ENCODE data around the gene C1S.
"Not testable (repeated sequence)": the region's sequence is repeated elsewhere in the genome, so short reads cannot be mapped to it uniquely, and the experiment has no call there.

The C1S gene

GRCh38 chr12:7046383-7047105, 14.0 kb upstream of the C1S start:
- DNase-seq (ENCODE audit: low read depth in 2 of 2, low spot score in 1 of 2) = no peak

GRCh38 chr12:7047306-7047705, 13.2 kb upstream of the C1S start:
- DNase-seq (ENCODE audit: low read depth in 2 of 2, low spot score in 1 of 2) = no peak

GRCh38 chr12:7049445-7049951, 11.0 kb upstream of the C1S start:
- DNase-seq (ENCODE audit: low read depth in 2 of 2, low spot score in 1 of 2) = not testable (repeated sequence)

GRCh38 chr12:7049973-7050372, 10.5 kb upstream of the C1S start:
- DNase-seq (ENCODE audit: low read depth in 2 of 2, low spot score in 1 of 2) = not testable (repeated sequence)

GRCh38 chr12:7054925-7055324, 5.6 kb upstream of the C1S start:
- no peak for DNase-seq (ENCODE audit: low read depth in 2 of 2, low spot score in 1 of 2)

- not testable (repeated sequence) for DNase-seq (ENCODE audit: low read depth in 2 of 2, low spot score in 1 of 2)
Observed at GRCh38 chr12:7055736-7056135, 4.8 kb upstream of the C1S start.

- no peak for DNase-seq (ENCODE audit: low read depth in 2 of 2, low spot score in 1 of 2)
Observed at GRCh38 chr12:7058163-7058845, 2.2 kb upstream of the C1S start.

GRCh38 chr12:7058850-7059395, 1.6 kb upstream of the C1S start:
- no peak for DNase-seq (ENCODE audit: low read depth in 2 of 2, low spot score in 1 of 2)

GRCh38 chr12:7059780-7060179, 738 bp upstream of the C1S start:
- DNase-seq (ENCODE audit: low read depth in 2 of 2, low spot score in 1 of 2) = no peak

- no peak for DNase-seq (ENCODE audit: low read depth in 2 of 2, low spot score in 1 of 2)
Observed at GRCh38 chr12:7061138-7061537, 620 bp downstream of the C1S start.

- no peak for DNase-seq (ENCODE audit: low read depth in 2 of 2, low spot score in 1 of 2)
Observed at GRCh38 chr12:7061596-7061995, 1.1 kb downstream of the C1S start.

- no peak for DNase-seq (ENCODE audit: low read depth in 2 of 2, low spot score in 1 of 2)
Observed at GRCh38 chr12:7064516-7064915, 4.0 kb downstream of the C1S start.

GRCh38 chr12:7065073-7065623, 4.6 kb downstream of the C1S start:
- no peak for DNase-seq (ENCODE audit: low read depth in 2 of 2, low spot score in 1 of 2)

GRCh38 chr12:7066596-7066995, 6.1 kb downstream of the C1S start:
- no peak for DNase-seq (ENCODE audit: low read depth in 2 of 2, low spot score in 1 of 2)

- no peak for DNase-seq (ENCODE audit: low read depth in 2 of 2, low spot score in 1 of 2)
Observed at GRCh38 chr12:7067096-7067495, 6.6 kb downstream of the C1S start.

- no peak for DNase-seq (ENCODE audit: low read depth in 2 of 2, low spot score in 1 of 2)
Observed at GRCh38 chr12:7068240-7068993, 7.9 kb downstream of the C1S start.

- DNase-seq (ENCODE audit: low read depth in 2 of 2, low spot score in 1 of 2) = no peak
Observed at GRCh38 chr12:7068994-7069346, 8.5 kb downstream of the C1S start.

- no peak for DNase-seq (ENCODE audit: low read depth in 2 of 2, low spot score in 1 of 2)
Observed at GRCh38 chr12:7069386-7069785, 8.9 kb downstream of the C1S start.

GRCh38 chr12:7072035-7072434, 11.5 kb downstream of the C1S start:
- no peak for DNase-seq (ENCODE audit: low read depth in 2 of 2, low spot score in 1 of 2)

- DNase-seq (ENCODE audit: low read depth in 2 of 2, low spot score in 1 of 2) = no peak
Observed at GRCh38 chr12:7072554-7072953, 12.0 kb downstream of the C1S start.

- DNase-seq (ENCODE audit: low read depth in 2 of 2, low spot score in 1 of 2) = no peak
Observed at GRCh38 chr12:7073946-7074345, 13.4 kb downstream of the C1S start.

All from stimulated activated CD8-positive, alpha-beta memory T cell treated with anti-CD3 and anti-CD28 coated beads, Interleukin-4, amount 100 ng/mL, for 4 hours (primary cell).